Keratinocyte (primary cell): Measurements from ENCODE around the gene PNPLA2. TPM values are rescaled to one million over a fixed set of nuclear protein-coding genes. Genes with fewer than 3 reads are reported as not detected.

Source experiments
- DNase-seq: peaks from one replicate; pipeline ENCODE4 v3.0.0-alpha.2; 2011; ENCODE audit warnings: low read depth, missing footprints, low spot score
- FAIRE-seq: peaks from 2 replicates; lab custom pipeline; 2011; peaks lifted over from hg19 to GRCh38; lab: Jason Lieb, UNC
- H2AFZ ChIP-seq: 2 replicates; pipeline ENCODE4 v1.6.0; 2012; ENCODE audit warnings: low read length, control low read depth, inconsistent platforms; ENCODE audit not compliant: control insufficient read depth
- H3K27ac ChIP-seq: 2 replicates; pipeline ENCODE4 v1.5.1; 2011; ENCODE audit warnings: low read length; ENCODE audit not compliant: control insufficient read depth, insufficient read depth
- H3K27me3 ChIP-seq: 3 replicates; pipeline ENCODE4 v1.6.0; 2011; ENCODE audit warnings: low read length; ENCODE audit not compliant: control insufficient read depth, insufficient read depth; ENCODE audit errors: extremely low read depth
- H3K36me3 ChIP-seq, 2 experiments: 2 replicates in 1 of 2; 3 replicates in 1 of 2; pipeline ENCODE4 v1.5.1; 2011; ENCODE audit warnings: low read length in 2 of 2, mild to moderate bottlenecking in 1 of 2; ENCODE audit not compliant: control insufficient read depth in 2 of 2, insufficient read depth in 2 of 2; ENCODE audit errors: extremely low read depth in 1 of 2
- H3K4me1 ChIP-seq: 3 replicates; pipeline ENCODE4 v1.5.1; 2011; ENCODE audit warnings: low read length; ENCODE audit not compliant: control insufficient read depth, insufficient read depth; ENCODE audit errors: extremely low read depth
- H3K4me2 ChIP-seq: 3 replicates; pipeline ENCODE4 v1.6.0; 2011; ENCODE audit warnings: low read depth, low read length; ENCODE audit not compliant: control insufficient read depth, insufficient read depth; ENCODE audit errors: extremely low read depth
- H3K4me3 ChIP-seq, 3 experiments: fragments of 200-600 bp in 1 of 3; sonication (generic) in 1 of 3; 2 replicates in 2 of 3; 3 replicates in 1 of 3; pipeline ENCODE4 v1.5.1; 2011 to 2016; ENCODE audit warnings: low read length in 3 of 3, mild to moderate bottlenecking in 3 of 3, control low read depth in 2 of 3, inconsistent platforms in 1 of 3, low read depth in 1 of 3, mixed read lengths in 1 of 3, mixed run types in 1 of 3, moderate library complexity in 1 of 3; ENCODE audit not compliant: control insufficient read depth in 2 of 3, insufficient read depth in 2 of 3; ENCODE audit errors: extremely low read depth in 1 of 3
- H3K79me2 ChIP-seq: 2 replicates; pipeline ENCODE4 v1.6.0; 2012; ENCODE audit warnings: low read length; ENCODE audit not compliant: control insufficient read depth, insufficient read depth
- H3K9ac ChIP-seq: 3 replicates; pipeline ENCODE4 v1.6.0; 2011; ENCODE audit warnings: low read length; ENCODE audit not compliant: control insufficient read depth, insufficient read depth; ENCODE audit errors: extremely low read depth
- H3K9me1 ChIP-seq: 3 replicates; pipeline ENCODE4 v1.6.0; 2011; ENCODE audit warnings: low read length; ENCODE audit not compliant: control insufficient read depth, insufficient read depth; ENCODE audit errors: extremely low read depth
- H3K9me3 ChIP-seq: 2 replicates; pipeline ENCODE4 v1.5.1; 2012; ENCODE audit warnings: low read depth, low read length; ENCODE audit not compliant: control insufficient read depth
- H4K20me1 ChIP-seq: 3 replicates; pipeline ENCODE4 v1.6.0; 2011; ENCODE audit warnings: low read length; ENCODE audit not compliant: control insufficient read depth, insufficient read depth; ENCODE audit errors: extremely low read depth
- CTCF ChIP-seq, 3 experiments: IDR thresholded peaks in 1 of 3; conservative IDR thresholded peaks in 1 of 3; optimal IDR thresholded peaks in 1 of 3; 2 replicates in 2 of 3; 3 replicates in 1 of 3; pipeline versions ENCODE3 to v1.5.1; 2011; ENCODE audit warnings: low read length in 3 of 3, mild to moderate bottlenecking in 3 of 3, moderate library complexity in 2 of 3, control low read depth in 1 of 3, inconsistent platforms in 1 of 3; ENCODE audit not compliant: insufficient read depth in 2 of 3; ENCODE audit errors: extremely low read depth in 1 of 3
- EZH2 ChIP-seq: IDR thresholded peaks from one replicate; pipeline ENCODE4 v1.6.1; 2012; ENCODE audit warnings: inconsistent platforms, mild to moderate bottlenecking, low read length, moderate library complexity
- dilution Hi-C: fragments of 300-500 bp; cut with MboI; formaldehyde crosslinking; loops from one replicate; pipeline ENCODE4 v1.7.0; 2020; ENCODE audit warnings: low sequenced_read_pairs; ENCODE audit not compliant: extremely low pct_ligation_motif_present
- polyA plus RNA-seq, 5 experiments: library from polyadenylated mRNA; depleted of rRNA in 3 of 5; stranded (reverse) in 3 of 5; stranded (forward) in 1 of 5; unstranded in 1 of 5; fragments of >200 nt; gene quantifications; 1 replicate in 1 of 5; 2 replicates in 3 of 5; 3 replicates in 1 of 5; pipeline versions ENCODE4 v1.2.1 to v1.2.3, GENCODE V29; 2011 to 2012; ENCODE audit warnings: missing spikeins in 2 of 5, low read depth in 1 of 5, low replicate concordance in 1 of 5

The PNPLA2 gene
- polyA plus RNA-seq, 1 donor (not counting 4 experiments of a cell fraction or from before 2014, with no cell fraction given) = 5.3 TPM

GRCh38 chr11:863023-863909, 44.6 kb downstream of the PNPLA2 start:
- dilution Hi-C loops = no loop called here
- H3K4me2 ChIP-seq = no peak overlapping the region
- no peaks in the 10 kb centered on the region for H3K27me3 ChIP-seq
- FAIRE-seq = no peak
- H3K9ac ChIP-seq = no peak overlapping the region
- H3K79me2 ChIP-seq = no peaks in the 10 kb centered on the region
- H3K4me3 ChIP-seq = no peak overlapping the region
- H3K9me3 ChIP-seq = no peaks in the 10 kb centered on the region
- H3K9me1 ChIP-seq = no peaks in the 10 kb centered on the region
- peaks cover 4% of the 10 kb centered on the region for H3K4me1 ChIP-seq
- peaks cover 0 to 15% of the 10 kb centered on the region in 2 experiments for H3K36me3 ChIP-seq
- H2AFZ ChIP-seq = no peak overlapping the region
- H4K20me1 ChIP-seq = peaks cover 9% of the 10 kb centered on the region
- no peak overlapping the region for H3K27ac ChIP-seq
- no peak for TF ChIP-seq EZH2
- no peak for TF ChIP-seq CTCF (optimal IDR thresholded peaks at IDR 0.05 in 1 of 3, IDR thresholded peaks at IDR 0.05 in 1 of 3, conservative IDR thresholded peaks at IDR 0.05 in 1 of 3; ENCODE audit: extremely low read depth in 1 of 3, insufficient read depth in 2 of 3, low read length in 3 of 3)
- DNase-seq = no peak

DNA sequence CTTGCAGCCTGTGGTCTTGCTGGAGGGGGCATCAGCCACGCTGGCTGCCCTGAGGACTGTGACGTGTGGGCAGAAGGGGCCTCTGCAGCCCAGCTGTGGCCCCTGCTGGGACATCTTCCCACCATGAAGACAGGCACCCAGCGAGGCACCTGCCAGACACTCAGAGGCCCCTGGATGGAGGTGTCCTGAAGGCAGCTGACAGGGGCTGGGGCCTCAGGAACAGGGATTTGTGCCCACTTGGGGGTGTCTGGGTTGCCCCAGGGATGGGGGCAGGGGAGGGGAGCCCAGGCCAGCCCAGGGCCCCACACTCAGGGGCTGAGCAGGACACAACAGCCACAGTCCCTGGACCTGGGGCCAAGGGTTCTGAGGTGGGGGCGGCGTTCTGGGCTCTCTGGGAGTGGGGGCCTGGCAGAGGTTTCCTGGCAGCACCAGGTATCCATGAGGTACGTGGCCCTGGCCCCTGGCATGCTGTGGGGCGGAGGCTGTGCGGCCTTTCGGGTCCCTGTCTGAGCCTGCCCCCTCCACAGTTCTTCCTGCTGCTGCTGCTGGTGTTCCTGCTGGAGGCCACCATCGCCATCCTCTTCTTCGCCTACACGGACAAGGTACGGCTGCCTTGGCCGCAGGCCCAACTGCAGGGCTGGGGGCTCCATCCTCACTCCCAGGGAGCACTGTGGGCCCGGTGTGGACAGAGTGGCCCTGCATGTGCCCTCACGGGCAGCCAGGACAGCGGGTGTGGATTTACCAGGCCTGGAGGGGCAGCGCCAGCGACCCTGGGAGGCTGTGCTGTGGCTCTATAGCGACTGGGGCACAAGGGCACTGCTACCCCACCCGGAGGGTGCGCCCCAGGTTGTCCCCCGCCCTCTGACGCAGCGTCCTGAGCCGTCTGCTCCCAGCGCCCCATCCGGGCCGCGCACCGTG, 45.5 kb downstream of the PNPLA2 start:
- H3K4me1 ChIP-seq = peaks cover 4% of the 10 kb centered on the region
- H3K27me3 ChIP-seq = no peaks in the 10 kb centered on the region
- peaks cover 0 to 15% of the 10 kb centered on the region in 2 experiments for H3K36me3 ChIP-seq
- DNase-seq (no peak), FAIRE-seq (no peak)
- no peak overlapping the region for H3K4me2 ChIP-seq
- dilution Hi-C loops = no loop called here
- H3K79me2 ChIP-seq = no peaks in the 10 kb centered on the region
- no peak overlapping the region for H3K27ac ChIP-seq
- no peaks in the 10 kb centered on the region for H3K9me3 ChIP-seq
- peaks cover 6% of the 10 kb centered on the region for H4K20me1 ChIP-seq
- no peak overlapping the region for H3K4me3 ChIP-seq
- TF ChIP-seq CTCF (optimal IDR thresholded peaks at IDR 0.05 in 1 of 3, IDR thresholded peaks at IDR 0.05 in 1 of 3, conservative IDR thresholded peaks at IDR 0.05 in 1 of 3; ENCODE audit: extremely low read depth in 1 of 3, insufficient read depth in 2 of 3, low read length in 3 of 3) (no peak), EZH2 (no peak)
- H2AFZ ChIP-seq = no peak overlapping the region
- H3K9ac ChIP-seq = no peak overlapping the region
- H3K9me1 ChIP-seq = no peaks in the 10 kb centered on the region
